Measurements from ENCODE around the gene DNAI2.

Gene DNAI2

DNA sequence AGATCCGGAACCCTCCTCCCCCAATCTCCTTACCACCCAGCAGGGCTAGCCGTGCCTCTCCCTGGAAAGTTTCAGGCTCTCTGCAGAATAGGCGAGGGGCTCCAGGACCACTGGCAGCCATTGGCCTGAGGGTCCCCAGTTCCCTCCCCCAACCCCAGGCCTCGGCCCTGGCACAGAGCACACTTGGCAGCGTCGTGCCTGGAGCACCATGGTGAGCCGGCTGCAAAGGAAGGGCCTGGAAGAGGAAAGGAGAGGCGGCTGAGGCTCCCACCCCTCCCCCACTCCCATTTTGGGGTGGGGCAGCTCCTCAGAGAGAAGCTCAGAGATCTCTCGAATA lies 88.0 kb downstream of the DNAI2 start:
- no peak overlapping the region for H3K4me2 ChIP-seq (ENCODE audit: low read depth, low read length, poor library complexity, severe bottlenecking)

DNA sequence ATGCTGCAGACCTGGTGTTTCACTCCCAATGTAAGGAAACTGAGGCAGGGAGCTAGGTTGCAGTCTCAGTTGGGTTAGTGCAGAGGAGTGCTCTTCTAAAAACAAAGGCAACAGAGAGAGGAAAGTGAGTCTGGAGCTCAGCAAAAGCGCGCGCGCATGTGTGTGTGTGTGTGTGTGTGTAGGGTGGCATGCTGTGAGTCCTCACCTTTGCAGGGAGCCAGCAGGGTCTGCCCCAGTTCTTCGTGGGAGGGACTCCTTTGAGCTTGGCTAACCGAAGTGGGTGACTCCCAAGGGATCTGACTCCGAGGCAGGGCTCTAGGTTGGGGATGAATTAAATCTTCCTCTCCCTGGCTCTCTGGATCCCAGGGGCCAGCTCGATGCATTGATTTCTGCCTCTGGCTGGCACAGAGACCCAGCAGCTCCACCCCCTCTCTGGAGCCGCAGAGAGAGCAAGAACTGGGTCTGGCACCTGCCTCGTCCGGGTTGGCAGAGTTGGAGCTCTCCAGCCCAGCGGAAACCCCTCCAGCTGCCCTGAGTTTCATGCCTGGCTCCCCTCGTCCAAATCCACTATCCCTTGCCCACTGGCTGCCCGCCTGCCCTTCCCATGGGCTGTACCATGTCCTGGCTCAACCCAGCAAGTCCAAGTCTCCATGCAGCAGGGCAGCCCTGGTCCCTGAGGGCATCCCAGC lies 88.9 kb downstream of the DNAI2 start:
- Histone ChIP-seq H3K4me3 (ENCODE audit: low read length, poor library complexity, severe bottlenecking) (no peak overlapping the region), H3K9me2 (replicated peaks; ENCODE audit: low read depth, low read length) (no peaks in the 10 kb centered on the region), H3K4me1 (ENCODE audit: insufficient read depth, low read length, poor library complexity, severe bottlenecking) (no peaks in the 10 kb centered on the region), H3K27me3 (ENCODE audit: insufficient read depth, low read length, poor library complexity, severe bottlenecking) (no peaks in the 10 kb centered on the region), H3K9me3 (ENCODE audit: insufficient read depth, low read depth, low read length) (no peaks in the 10 kb centered on the region), H4K20me1 (ENCODE audit: insufficient read depth, low read length, poor library complexity, severe bottlenecking) (no peaks in the 10 kb centered on the region), H3K36me3 (ENCODE audit: insufficient read depth, low read length) (no peaks in the 10 kb centered on the region), H2AFZ (ENCODE audit: low read length) (no peak overlapping the region), H3K4me2 (ENCODE audit: low read depth, low read length, poor library complexity, severe bottlenecking) (no peak overlapping the region), H3K79me2 (ENCODE audit: insufficient read depth, low read length) (no peaks in the 10 kb centered on the region), H3F3A (ENCODE audit: low read depth) (no peaks in the 10 kb centered on the region), H3K9ac (ENCODE audit: low read depth, low read length, poor library complexity, severe bottlenecking) (no peak overlapping the region)
- TF ChIP-seq EZH2phosphoT487 (IDR thresholded peaks at IDR 0.05; ENCODE audit: borderline replicate concordance) = no peak
- TF ChIP-seq, protein P1, sequence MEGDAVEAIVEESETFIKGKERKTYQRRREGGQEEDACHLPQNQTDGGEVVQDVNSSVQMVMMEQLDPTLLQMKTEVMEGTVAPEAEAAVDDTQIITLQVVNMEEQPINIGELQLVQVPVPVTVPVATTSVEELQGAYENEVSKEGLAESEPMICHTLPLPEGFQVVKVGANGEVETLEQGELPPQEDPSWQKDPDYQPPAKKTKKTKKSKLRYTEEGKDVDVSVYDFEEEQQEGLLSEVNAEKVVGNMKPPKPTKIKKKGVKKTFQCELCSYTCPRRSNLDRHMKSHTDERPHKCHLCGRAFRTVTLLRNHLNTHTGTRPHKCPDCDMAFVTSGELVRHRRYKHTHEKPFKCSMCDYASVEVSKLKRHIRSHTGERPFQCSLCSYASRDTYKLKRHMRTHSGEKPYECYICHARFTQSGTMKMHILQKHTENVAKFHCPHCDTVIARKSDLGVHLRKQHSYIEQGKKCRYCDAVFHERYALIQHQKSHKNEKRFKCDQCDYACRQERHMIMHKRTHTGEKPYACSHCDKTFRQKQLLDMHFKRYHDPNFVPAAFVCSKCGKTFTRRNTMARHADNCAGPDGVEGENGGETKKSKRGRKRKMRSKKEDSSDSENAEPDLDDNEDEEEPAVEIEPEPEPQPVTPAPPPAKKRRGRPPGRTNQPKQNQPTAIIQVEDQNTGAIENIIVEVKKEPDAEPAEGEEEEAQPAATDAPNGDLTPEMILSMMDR (conservative IDR thresholded peaks at IDR 0.05; ENCODE audit: low read length) = no peak

More for the DNA sequence above, 88.0 kb downstream of the DNAI2 start:
- no peaks in the 10 kb centered on the region for H3K79me2 ChIP-seq (ENCODE audit: insufficient read depth, low read length)
- no peak overlapping the region for H3K9ac ChIP-seq (ENCODE audit: low read depth, low read length, poor library complexity, severe bottlenecking)
- H3K27me3 ChIP-seq (ENCODE audit: insufficient read depth, low read length, poor library complexity, severe bottlenecking) = no peaks in the 10 kb centered on the region
- H3K4me1 ChIP-seq (ENCODE audit: insufficient read depth, low read length, poor library complexity, severe bottlenecking) = no peaks in the 10 kb centered on the region
- TF ChIP-seq, protein P1 (conservative IDR thresholded peaks at IDR 0.05; ENCODE audit: low read length) = no peak
- TF ChIP-seq EZH2phosphoT487 (IDR thresholded peaks at IDR 0.05; ENCODE audit: borderline replicate concordance) = no peak
- no peaks in the 10 kb centered on the region for H4K20me1 ChIP-seq (ENCODE audit: insufficient read depth, low read length, poor library complexity, severe bottlenecking)
- no peak overlapping the region for H3K4me3 ChIP-seq (ENCODE audit: low read length, poor library complexity, severe bottlenecking)
- H3K36me3 ChIP-seq (ENCODE audit: insufficient read depth, low read length) = no peaks in the 10 kb centered on the region
- no peaks in the 10 kb centered on the region for H3K9me2 ChIP-seq (replicated peaks; ENCODE audit: low read depth, low read length)
- H2AFZ ChIP-seq (ENCODE audit: low read length) = no peak overlapping the region
- H3K9me3 ChIP-seq (ENCODE audit: insufficient read depth, low read depth, low read length) = no peaks in the 10 kb centered on the region
- no peaks in the 10 kb centered on the region for H3F3A ChIP-seq (ENCODE audit: low read depth)

Data from Loucy (cell line).